GM23248 (cell line): ENCODE results near the gene MEDAG. TPM values are rescaled to one million over a fixed set of nuclear protein-coding genes. Genes with fewer than 3 reads are reported as not detected.
"Not testable (repeated sequence)": the region's sequence is repeated elsewhere in the genome, so short reads cannot be mapped to it uniquely, and the experiment has no call there.

Experiments used
- DNase-seq: peaks from one replicate; pipeline ENCODE4 v3.0.0-alpha.2; 2015
- H2AFZ ChIP-seq: fragments of 200-600 bp; sonication (generic); 2 replicates; pipeline ENCODE4 v1.6.1; 2016; ENCODE audit warnings: antibody characterized with exemption
- H3F3A ChIP-seq: fragments of 200-600 bp; sonication (generic); 2 replicates; pipeline ENCODE4 v1.6.1; 2016; ENCODE audit warnings: mild to moderate bottlenecking, antibody characterized with exemption, mixed run types; ENCODE audit not compliant: insufficient read depth
- H3K27ac ChIP-seq: fragments of 200-600 bp; sonication (generic); 2 replicates; pipeline ENCODE4 v1.5.1; 2016; ENCODE audit warnings: mild to moderate bottlenecking
- H3K27me3 ChIP-seq: fragments of 200-600 bp; sonication (generic); replicated peaks from 2 replicates; pipeline ENCODE4 v1.6.1; 2016; ENCODE audit warnings: mild to moderate bottlenecking; ENCODE audit not compliant: insufficient read depth
- H3K36me3 ChIP-seq: fragments of 200-600 bp; sonication (generic); 2 replicates; pipeline ENCODE4 v1.6.1; 2016; ENCODE audit warnings: low read depth, mild to moderate bottlenecking
- H3K4me1 ChIP-seq: fragments of 200-600 bp; sonication (generic); 2 replicates; pipeline ENCODE4 v1.6.1; 2016; ENCODE audit warnings: mild to moderate bottlenecking; ENCODE audit not compliant: insufficient read depth
- H3K4me2 ChIP-seq: fragments of 200-600 bp; sonication (generic); one replicate; pipeline ENCODE4 v1.6.1; 2016; ENCODE audit warnings: mild to moderate bottlenecking; ENCODE audit not compliant: unreplicated experiment
- H3K4me3 ChIP-seq: fragments of 200-600 bp; sonication (generic); 2 replicates; pipeline ENCODE4 v1.5.1; 2016; ENCODE audit warnings: mild to moderate bottlenecking
- H3K79me2 ChIP-seq: fragments of 200-600 bp; sonication (generic); 2 replicates; pipeline ENCODE4 v1.6.1; 2016; ENCODE audit warnings: mild to moderate bottlenecking; ENCODE audit not compliant: insufficient read depth
- H3K9ac ChIP-seq: fragments of 200-600 bp; sonication (generic); 2 replicates; pipeline ENCODE4 v1.6.1; 2016; ENCODE audit warnings: mild to moderate bottlenecking
- H3K9me2 ChIP-seq: fragments of 200-600 bp; sonication (generic); 2 replicates; pipeline ENCODE4 v1.6.1; 2016; ENCODE audit warnings: mixed run types, mild to moderate bottlenecking, moderate library complexity; ENCODE audit not compliant: insufficient read depth
- H3K9me3 ChIP-seq: fragments of 200-600 bp; sonication (generic); one replicate; pipeline ENCODE4 v1.6.1; 2017; ENCODE audit warnings: low read depth
- H4K20me1 ChIP-seq: fragments of 200-600 bp; sonication (generic); 2 replicates; pipeline ENCODE4 v1.6.0; 2016; ENCODE audit not compliant: insufficient read depth
- EZH2 ChIP-seq: fragments of 200-600 bp; sonication (generic); IDR thresholded peaks from 2 replicates; pipeline ENCODE4 v1.6.1; 2018; ENCODE audit warnings: antibody characterized with exemption, mild to moderate bottlenecking; ENCODE audit not compliant: insufficient read depth, poor library complexity, severe bottlenecking
- EZH2phosphoT487 ChIP-seq: fragments of 200-600 bp; sonication (generic); IDR thresholded peaks from 2 replicates; pipeline ENCODE4 v1.6.1; 2018; ENCODE audit warnings: antibody characterized with exemption, moderate library complexity, mild to moderate bottlenecking, low read depth; ENCODE audit not compliant: insufficient read depth
- WGBS, 2 experiments: methylation state at CpG; one replicate each; pipeline ENCODE4 v1.1.6; 2015 to 2017; ENCODE audit warnings: low lambda C conversion rate in 2 of 2, low coverage in 1 of 2; ENCODE audit errors: missing lambda C conversion rate in 2 of 2; 5-methylcytosine and 5-hydroxymethylcytosine counted together
- in situ Hi-C: fragments of 300-500 bp; cut with MboI; formaldehyde crosslinking; loops from 2 replicates; pipeline ENCODE4 v1.15.0; 2020
- polyA plus RNA-seq: library from polyadenylated mRNA; unstranded; fragments of >200 nt; fragmentation: Nextera tagmentation; extraction: Ambion mirVana; gene quantifications from 2 replicates; pipeline ENCODE4 v1.2.1, GENCODE V29; 2016
- total RNA-seq: library from RNA; depleted of rRNA; stranded (reverse); fragments of >200 nt; shearing (Covaris generic); gene quantifications from 2 replicates; pipeline ENCODE4 v1.2.3, GENCODE V29; 2014

Gene MEDAG
- total and polyA plus RNA-seq, 2 experiments from 2014 or later, result 86.0 to 243 TPM

GRCh38 chr13:30925429-30925828 lies 19.4 kb downstream of the MEDAG start:
- DNase-seq, result no peak
- no peaks in the 10 kb centered on the region for H3K9me2 ChIP-seq
- 0 out of 2 replicates have a peak, but pooled peaks cover 5% of the 10 kb centered on the region for H4K20me1 ChIP-seq
- H3K4me3 ChIP-seq, result no peak overlapping the region
- H3K4me1 ChIP-seq, result peaks cover 8% of the 10 kb centered on the region; the same call in 1 of the 2 replicates
- no peak overlapping the region for H3K27ac ChIP-seq
- peaks cover 98% of the 10 kb centered on the region for H3F3A ChIP-seq
- TF ChIP-seq EZH2phosphoT487, result no peak
- TF ChIP-seq EZH2, result no peak
- H2AFZ ChIP-seq, result no peak overlapping the region
- no peaks in the 10 kb centered on the region for H3K27me3 ChIP-seq
- in situ Hi-C loops, result no loop called here
- H3K79me2 ChIP-seq, result no peaks in the 10 kb centered on the region
- H3K9ac ChIP-seq, result no peak overlapping the region
- WGBS, 2 experiments, result 97 to 100% methylated on average over 1 of the region's 1 CpG
- no peak overlapping the region for H3K4me2 ChIP-seq
- no peaks in the 10 kb centered on the region for H3K9me3 ChIP-seq
- H3K36me3 ChIP-seq, result peaks cover 57% of the 10 kb centered on the region

- no peaks in the 10 kb centered on the region for H3K9me2 ChIP-seq
- H3K27me3 ChIP-seq, result no peaks in the 10 kb centered on the region; the same call in 1 of the 2 replicates
- TF ChIP-seq EZH2phosphoT487, result no peak
- no peak for TF ChIP-seq EZH2
- no peaks in the 10 kb centered on the region for H3K9me3 ChIP-seq
- H3K4me1 ChIP-seq, result peaks cover 8% of the 10 kb centered on the region; the same call in 1 of the 2 replicates
- no peak overlapping the region for H3K9ac ChIP-seq
- no peak overlapping the region for H3K4me2 ChIP-seq
- no peak for DNase-seq
- no peak overlapping the region for H3K4me3 ChIP-seq
- H3K36me3 ChIP-seq, result peaks cover 45% of the 10 kb centered on the region
- H3K27ac ChIP-seq, result 0 out of 2 replicates have a peak overlapping the region, but pooled peaks have one; percentile 1
- in situ Hi-C loops, result no loop called here
- H3K79me2 ChIP-seq, result no peaks in the 10 kb centered on the region
- no peaks in the 10 kb centered on the region for H4K20me1 ChIP-seq
- 83% methylated on average over 3 of the region's 3 CpGs for WGBS, 2 experiments
- no peak overlapping the region for H2AFZ ChIP-seq
- H3F3A ChIP-seq, result peaks cover 92% of the 10 kb centered on the region
These were observed 20.7 kb downstream of the MEDAG start for GRCh38 chr13:30926781-30927180.

- H3K27me3 ChIP-seq, in situ Hi-C loops, H2AFZ ChIP-seq, H3K9ac ChIP-seq, H4K20me1 ChIP-seq, H3K4me1 ChIP-seq, H3K4me2 ChIP-seq, H3K9me2 ChIP-seq, H3K9me3 ChIP-seq, H3K79me2 ChIP-seq, H3K4me3 ChIP-seq: not testable (repeated sequence)
- H3K27ac ChIP-seq, result 0 out of 2 replicates have a peak overlapping the region, but pooled peaks have one; percentile 1
- H3K36me3 ChIP-seq, result peaks cover 41% of the 10 kb centered on the region
- H3F3A ChIP-seq, result peaks cover 88% of the 10 kb centered on the region
- WGBS, 2 experiments, result 70 to 71% methylated on average over 3 of the region's 3 CpGs
- peak; percentile 49 for DNase-seq
These were observed 21.1 kb downstream of the MEDAG start for GRCh38 chr13:30927188-30927587.

- no peaks in the 10 kb centered on the region for H3K9me2 ChIP-seq
- H2AFZ ChIP-seq, result no peak overlapping the region
- H3F3A ChIP-seq, result peaks cover 84% of the 10 kb centered on the region
- TF ChIP-seq EZH2, result no peak
- no peak for TF ChIP-seq EZH2phosphoT487
- H3K27me3 ChIP-seq, result no peaks in the 10 kb centered on the region; the same call in 1 of the 2 replicates
- peaks cover 37% of the 10 kb centered on the region for H3K36me3 ChIP-seq
- in situ Hi-C loops, result no loop called here
- H3K27ac ChIP-seq, result no peak overlapping the region
- H3K4me1 ChIP-seq, result peaks cover 8% of the 10 kb centered on the region; the same call in 1 of the 2 replicates
- H3K4me3 ChIP-seq, result no peak overlapping the region
- H3K79me2 ChIP-seq, result no peaks in the 10 kb centered on the region
- H3K9ac ChIP-seq, result no peak overlapping the region
- DNase-seq, result peak; percentile 42
- H4K20me1 ChIP-seq, result no peaks in the 10 kb centered on the region
- 85 to 90% methylated on average over 1 of the region's 1 CpG for WGBS, 2 experiments
- H3K9me3 ChIP-seq, result no peaks in the 10 kb centered on the region
- no peak overlapping the region for H3K4me2 ChIP-seq
These were observed 21.5 kb downstream of the MEDAG start for GRCh38 chr13:30927595-30927994.

GRCh38 chr13:30928978-30929377 lies 22.9 kb downstream of the MEDAG start:
- no peak for TF ChIP-seq EZH2
- no peak for TF ChIP-seq EZH2phosphoT487
- Histone ChIP-seq H3K9ac (no peak overlapping the region), H3F3A (peaks cover 71% of the 10 kb centered on the region), H3K4me3 (no peak overlapping the region), H3K9me3 (no peaks in the 10 kb centered on the region), H3K27me3 (peaks cover 6% of the 10 kb centered on the region; the same call in 1 of the 2 replicates), H4K20me1 (no peaks in the 10 kb centered on the region), H3K4me1 (peaks cover 8% of the 10 kb centered on the region; the same call in 1 of the 2 replicates), H3K36me3 (peaks cover 23% of the 10 kb centered on the region), H2AFZ (no peak overlapping the region), H3K27ac (no peak overlapping the region), H3K4me2 (no peak overlapping the region), H3K9me2 (no peaks in the 10 kb centered on the region), H3K79me2 (no peaks in the 10 kb centered on the region)
- in situ Hi-C loops, result no loop called here
- 54 to 59% methylated on average over 5 of the region's 5 CpGs for WGBS, 2 experiments
- no peak for DNase-seq
